ENCODE measurements around the gene SLC16A8.
A peak's percentile ranks its signal among the peaks of the same experiment; 100 is the strongest.
"Not testable (repeated sequence)": the region's sequence is repeated elsewhere in the genome, so short reads cannot be mapped to it uniquely, and the experiment has no call there.

Gene SLC16A8

GRCh38 chr22:38083931-38084631 is at the start of gene SLC16A8:
Gene SLC16A8 (minus strand): TSS chr22:38084184. CDS start chr22:38082873, 1,311 bp downstream.
- no peak for DNase-seq

GRCh38 chr22:38133331-38133730 is 49.3 kb upstream of the SLC16A8 start:
- no peak for DNase-seq

- no peak for DNase-seq
Observed at GRCh38 chr22:38132794-38133193, 48.8 kb upstream of the SLC16A8 start.

- no peak for DNase-seq
Observed at GRCh38 chr22:38132136-38132535, 48.2 kb upstream of the SLC16A8 start.

GRCh38 chr22:38131399-38131798 is 47.4 kb upstream of the SLC16A8 start:
- no peak for DNase-seq

- DNase-seq, result no peak
Observed at GRCh38 chr22:38129856-38130255, 45.9 kb upstream of the SLC16A8 start.

- DNase-seq, result no peak
Observed at GRCh38 chr22:38129021-38129420, 45.0 kb upstream of the SLC16A8 start.

GRCh38 chr22:38127869-38128268 is 43.9 kb upstream of the SLC16A8 start:
- DNase-seq, result no peak

- DNase-seq, result no peak
Observed at GRCh38 chr22:38126928-38127668, 43.1 kb upstream of the SLC16A8 start.

GRCh38 chr22:38125751-38126201 is 41.8 kb upstream of the SLC16A8 start:
- no peak for DNase-seq

- DNase-seq, result no peak
Observed at GRCh38 chr22:38125038-38125610, 41.1 kb upstream of the SLC16A8 start.

GRCh38 chr22:38124236-38124974 is 40.4 kb upstream of the SLC16A8 start:
- no peak for DNase-seq

- no peak for DNase-seq
Observed at GRCh38 chr22:38122616-38123015, 38.6 kb upstream of the SLC16A8 start.

GRCh38 chr22:38120359-38121110 is 36.6 kb upstream of the SLC16A8 start:
- no peak for DNase-seq

- not testable (repeated sequence) for DNase-seq
Observed at GRCh38 chr22:38118747-38119146, 34.8 kb upstream of the SLC16A8 start.

GRCh38 chr22:38118182-38118581 is 34.2 kb upstream of the SLC16A8 start:
- no peak for DNase-seq

GRCh38 chr22:38117556-38117955 is 33.6 kb upstream of the SLC16A8 start:
- DNase-seq, result not testable (repeated sequence)

- no peak for DNase-seq
Observed at GRCh38 chr22:38115423-38116205, 31.6 kb upstream of the SLC16A8 start.

GRCh38 chr22:38114484-38115398 is 30.8 kb upstream of the SLC16A8 start:
- peak; percentile 26 for DNase-seq

GRCh38 chr22:38112381-38112780 is 28.4 kb upstream of the SLC16A8 start:
- no peak for DNase-seq
